SK-N-SH (cell line): ENCODE results near the gene PTPN2.

Experiments used
- FOSL2 ChIP-seq: IDR thresholded peaks from 2 replicates; pipeline ENCODE4 v1.4.0; 2012; ENCODE audit warnings: low read depth, mild to moderate bottlenecking, moderate library complexity, borderline replicate concordance
- MEF2A ChIP-seq: IDR thresholded peaks from 2 replicates; pipeline ENCODE4 v1.4.0; 2012; ENCODE audit warnings: low read depth, borderline replicate concordance
- ZBTB33 ChIP-seq: IDR thresholded peaks from 2 replicates; pipeline ENCODE4 v1.4.0; 2012; ENCODE audit warnings: low read depth, borderline replicate concordance
- TF ChIP-seq, protein P1 (sequence below): IDR thresholded peaks from 2 replicates; pipeline ENCODE4 v1.4.0; 2012; ENCODE audit warnings: low read depth, borderline replicate concordance
- TF ChIP-seq, protein P2 (sequence below): fragments of 200-600 bp; sonication (generic); IDR thresholded peaks from 2 replicates; pipeline ENCODE4 v1.6.1; 2017; ENCODE audit warnings: antibody characterized with exemption, mild to moderate bottlenecking, moderate library complexity

DNA sequence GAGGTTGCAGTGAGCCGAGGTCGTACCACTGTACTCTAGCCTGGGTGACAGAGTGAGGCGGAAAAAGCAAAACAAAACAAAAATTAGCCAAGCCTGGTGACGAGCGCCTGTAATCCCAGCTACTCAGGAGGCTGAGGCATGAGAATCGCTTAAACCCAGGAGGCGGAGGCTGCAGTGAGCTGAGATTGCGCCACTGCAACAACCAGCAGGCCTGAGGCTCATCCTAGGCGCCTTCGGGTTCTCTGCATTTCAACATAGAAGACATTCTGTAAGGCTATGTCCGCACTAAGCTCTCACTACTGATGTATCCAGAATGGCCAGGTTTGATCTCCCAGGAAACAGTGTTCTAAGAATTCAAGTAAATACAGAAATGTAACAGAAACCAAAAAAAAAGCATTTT lies 23.5 kb downstream of the PTPN2 start:
- TF ChIP-seq, protein P1, sequence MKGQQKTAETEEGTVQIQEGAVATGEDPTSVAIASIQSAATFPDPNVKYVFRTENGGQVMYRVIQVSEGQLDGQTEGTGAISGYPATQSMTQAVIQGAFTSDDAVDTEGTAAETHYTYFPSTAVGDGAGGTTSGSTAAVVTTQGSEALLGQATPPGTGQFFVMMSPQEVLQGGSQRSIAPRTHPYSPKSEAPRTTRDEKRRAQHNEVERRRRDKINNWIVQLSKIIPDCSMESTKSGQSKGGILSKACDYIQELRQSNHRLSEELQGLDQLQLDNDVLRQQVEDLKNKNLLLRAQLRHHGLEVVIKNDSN, result no peak
- no peak for TF ChIP-seq ZBTB33
- TF ChIP-seq, protein P2, sequence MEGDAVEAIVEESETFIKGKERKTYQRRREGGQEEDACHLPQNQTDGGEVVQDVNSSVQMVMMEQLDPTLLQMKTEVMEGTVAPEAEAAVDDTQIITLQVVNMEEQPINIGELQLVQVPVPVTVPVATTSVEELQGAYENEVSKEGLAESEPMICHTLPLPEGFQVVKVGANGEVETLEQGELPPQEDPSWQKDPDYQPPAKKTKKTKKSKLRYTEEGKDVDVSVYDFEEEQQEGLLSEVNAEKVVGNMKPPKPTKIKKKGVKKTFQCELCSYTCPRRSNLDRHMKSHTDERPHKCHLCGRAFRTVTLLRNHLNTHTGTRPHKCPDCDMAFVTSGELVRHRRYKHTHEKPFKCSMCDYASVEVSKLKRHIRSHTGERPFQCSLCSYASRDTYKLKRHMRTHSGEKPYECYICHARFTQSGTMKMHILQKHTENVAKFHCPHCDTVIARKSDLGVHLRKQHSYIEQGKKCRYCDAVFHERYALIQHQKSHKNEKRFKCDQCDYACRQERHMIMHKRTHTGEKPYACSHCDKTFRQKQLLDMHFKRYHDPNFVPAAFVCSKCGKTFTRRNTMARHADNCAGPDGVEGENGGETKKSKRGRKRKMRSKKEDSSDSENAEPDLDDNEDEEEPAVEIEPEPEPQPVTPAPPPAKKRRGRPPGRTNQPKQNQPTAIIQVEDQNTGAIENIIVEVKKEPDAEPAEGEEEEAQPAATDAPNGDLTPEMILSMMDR, result no peak
- TF ChIP-seq MEF2A, result no peak
- no peak for TF ChIP-seq FOSL2
